Kasumi-1 (cell line): Measurements from ENCODE around the gene CNPY1.

Source experiments
- DNase-seq, 2 experiments: peaks; one replicate each; lab custom pipeline; 2025; lab: John Stamatoyannopoulos, UW

The CNPY1 gene

DNA sequence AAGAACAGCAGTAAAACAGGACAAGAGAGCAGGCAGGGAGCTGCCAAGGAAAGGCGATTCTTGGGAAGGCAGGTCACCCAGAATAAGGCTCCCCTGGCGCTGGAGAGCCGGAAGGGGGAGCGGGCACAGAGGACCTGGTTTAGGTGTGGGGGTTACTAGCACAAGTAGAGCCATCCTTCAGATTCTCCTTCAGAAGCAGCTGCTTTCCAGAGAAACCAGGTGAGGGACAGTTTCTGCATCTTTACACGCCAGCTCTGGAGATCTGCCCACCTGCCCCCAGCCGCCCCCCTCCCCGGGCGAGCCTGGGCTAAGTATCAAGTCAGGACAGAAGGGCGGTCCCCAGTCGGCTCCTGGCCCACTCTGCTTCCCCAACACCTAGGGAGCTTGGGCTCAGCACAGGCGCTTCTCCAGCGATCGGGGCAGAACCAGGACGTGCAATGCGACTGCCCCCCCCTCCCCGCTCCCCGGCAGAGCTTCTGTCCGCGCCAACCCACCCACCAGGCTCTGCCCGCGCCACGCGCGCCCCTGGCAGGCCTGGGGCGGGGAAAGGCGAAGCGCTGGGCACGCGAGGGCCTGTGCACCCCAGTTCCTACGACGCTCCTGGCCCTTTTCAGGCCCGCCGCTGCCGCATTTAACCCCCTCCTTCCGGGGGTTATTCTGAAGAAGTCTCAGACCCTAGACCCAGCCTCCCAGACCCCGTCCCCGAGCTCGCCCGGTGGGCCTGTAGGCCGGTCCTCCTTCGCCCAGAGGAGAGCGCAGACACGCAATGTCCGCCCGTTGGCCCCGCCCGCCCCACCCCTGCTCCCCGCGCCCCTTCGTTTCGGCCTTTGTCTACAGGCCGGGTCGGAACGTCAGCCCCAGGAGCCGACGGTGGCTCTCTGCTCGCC lies 92.8 kb downstream of the CNPY1 start:
- no peak for DNase-seq

DNA sequence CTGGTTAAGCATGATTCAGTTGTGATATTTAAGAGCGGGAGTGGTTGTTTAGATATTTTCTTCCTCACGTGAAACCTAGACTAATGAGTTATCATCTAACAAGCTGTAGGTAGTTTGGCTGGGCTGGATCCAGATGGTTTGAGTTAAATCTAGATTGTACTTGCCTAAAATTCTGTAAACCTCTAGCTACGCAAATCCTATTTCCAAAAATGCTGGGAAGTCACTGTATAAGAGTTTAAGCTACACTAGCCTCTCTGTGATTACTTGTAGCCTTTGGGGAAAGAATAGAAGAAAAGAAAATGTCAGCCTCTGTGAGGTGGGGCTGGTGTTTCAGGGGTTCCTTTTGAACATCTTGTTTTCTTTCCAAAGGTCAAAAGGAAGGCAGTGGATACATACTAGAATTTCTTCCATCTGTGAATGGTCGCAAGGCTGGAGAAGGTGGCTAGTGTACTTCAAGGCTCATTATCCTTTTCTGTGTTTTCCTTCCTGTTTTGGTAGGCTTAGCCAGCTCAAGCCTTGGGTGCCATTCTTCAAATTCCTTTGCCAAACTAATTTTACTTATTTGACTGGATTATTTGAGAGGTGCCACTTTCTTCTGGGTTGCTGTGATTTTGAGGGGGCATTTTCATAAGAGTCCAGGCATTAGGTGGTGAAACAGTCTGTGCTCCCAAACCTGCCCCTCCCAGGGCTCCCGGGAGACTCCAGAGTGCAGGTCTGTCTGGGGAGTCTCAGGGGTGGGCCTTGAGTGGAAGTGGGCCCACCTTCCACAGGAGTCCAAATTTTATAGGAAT lies 93.7 kb downstream of the CNPY1 start:
- no peak for DNase-seq

DNA sequence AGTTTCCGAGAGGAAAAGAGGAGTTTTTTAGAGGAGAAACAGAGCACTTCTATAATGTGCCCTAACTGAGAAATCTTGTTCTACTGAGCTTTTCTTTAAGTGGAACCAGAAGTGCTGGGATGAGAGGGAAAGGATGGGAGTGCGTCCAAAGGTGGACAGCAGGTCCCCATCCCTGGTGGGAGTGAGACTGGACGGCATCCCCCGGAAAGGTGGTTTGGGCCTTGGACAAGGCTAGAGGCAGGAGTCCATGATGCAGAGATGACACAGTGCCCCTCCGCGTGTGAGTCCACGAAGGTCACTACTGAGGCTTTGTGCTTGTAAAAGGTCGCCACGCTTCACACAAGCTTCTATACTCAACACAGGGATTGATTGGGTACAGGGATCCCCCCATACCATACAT lies 94.5 kb downstream of the CNPY1 start:
- DNase-seq = no peak
